ENCODE results near the gene DHX16.

- TF ChIP-seq CTCF (IDR thresholded peaks at IDR 0.05; ENCODE audit: insufficient read depth, low read length, poor library complexity, severe bottlenecking) = no peak
- TF ChIP-seq EZH2phosphoT487 (conservative IDR thresholded peaks at IDR 0.05; ENCODE audit: low read length) = no peak
These were observed 17.2 kb upstream of the DHX16 start for GRCh38 chr6:30689985-30690384.
